ENCODE measurements around the gene ADM2. TPM values are rescaled to one million over a fixed set of nuclear protein-coding genes. Genes with fewer than 3 reads are reported as not detected.

The ADM2 gene
- total RNA-seq, 1 experiment from 2014 or later: 1.4 TPM

DNA sequence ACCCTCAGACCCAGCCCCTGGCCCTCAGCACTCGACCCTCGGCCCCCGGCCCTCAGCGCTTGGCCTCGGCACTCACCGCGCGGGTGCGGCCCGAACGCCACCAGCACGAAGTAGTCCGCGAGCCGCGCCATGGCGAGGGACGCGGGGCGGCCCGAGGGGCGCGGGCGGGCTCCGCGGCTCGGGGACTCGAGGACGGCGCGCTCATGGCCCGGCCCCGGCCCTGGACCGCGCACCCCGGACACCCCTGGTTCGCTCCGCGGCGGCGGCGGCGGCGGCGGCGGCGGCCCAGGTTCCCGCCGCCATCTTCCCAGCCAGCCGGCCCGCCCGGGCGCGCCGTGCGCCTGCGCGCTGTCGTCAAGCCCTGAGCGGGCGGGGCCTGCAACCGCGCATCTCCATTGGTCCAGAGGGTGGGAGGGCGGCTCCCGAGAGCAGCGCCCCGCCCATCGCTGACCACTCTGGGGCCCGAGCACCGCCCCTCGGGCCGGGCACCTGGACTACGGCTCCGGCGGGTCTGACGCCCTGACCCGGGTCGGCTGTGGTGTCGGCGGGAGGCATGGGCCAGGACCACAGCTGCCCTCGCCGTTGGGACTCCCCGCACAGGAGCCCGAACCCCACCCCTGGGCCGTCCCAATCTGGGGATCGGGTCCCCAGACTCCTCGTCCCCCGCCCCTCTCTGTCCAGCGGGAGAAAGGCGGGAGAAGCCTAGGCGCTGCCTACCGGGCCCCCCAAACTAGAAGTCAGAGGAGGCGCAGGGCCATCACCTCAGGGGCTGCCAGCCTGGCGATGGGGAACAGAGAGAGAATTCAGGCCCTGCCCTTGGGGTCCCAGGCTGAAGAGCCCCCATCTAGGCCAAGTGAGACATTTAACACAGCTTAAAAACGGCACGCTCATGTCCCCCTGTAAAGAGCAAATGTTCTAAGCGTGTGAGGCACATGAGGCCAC, 6.4 kb upstream of the ADM2 start, which contains the start of gene SBF1:
TSS of gene SBF1 (minus strand) at position 326 of the 942 bp plus-strand sequence. CDS start at position 131, 195 bp downstream.
- no peaks in the 10 kb centered on the region for H3K9me2 ChIP-seq (replicated peaks; ENCODE audit: insufficient read depth, low read length)
- peak within 1 kb of the TSS; percentile 92 for H3K4me2 ChIP-seq (ENCODE audit: low read depth, low read length, poor library complexity, severe bottlenecking)
- peak; percentile 95 for DNase-seq
- peak within 1 kb of the TSS; percentile 97 for H2AFZ ChIP-seq (ENCODE audit: low read length)
- H3K27ac ChIP-seq (ENCODE audit: low read length): peak within 1 kb of the TSS; percentile 99
- no peaks in the 10 kb centered on the region for H3K27me3 ChIP-seq (ENCODE audit: low read length)
- peaks cover 46% of the 10 kb centered on the region for H3K4me1 ChIP-seq (ENCODE audit: low read length)
- peak within 1 kb of the TSS; percentile 89 for H3K9ac ChIP-seq (ENCODE audit: low read length)
- H3K9me3 ChIP-seq (ENCODE audit: low read length): no peaks in the 10 kb centered on the region
- H3K4me3 ChIP-seq (ENCODE audit: low read length): peak within 1 kb of the TSS; percentile 83
- H3K79me2 ChIP-seq (ENCODE audit: low read length): peaks cover 40% of the 10 kb centered on the region
- H3K36me3 ChIP-seq (ENCODE audit: insufficient read depth, low read length): no peaks in the 10 kb centered on the region
- peaks cover 34% of the 10 kb centered on the region; the same call in 1 of the 2 replicates for H4K20me1 ChIP-seq (ENCODE audit: insufficient read depth, low read depth, low read length)

GRCh38 chr22:50475652-50476002, 5.7 kb upstream of the ADM2 start:
- Histone ChIP-seq H3K27ac (ENCODE audit: low read length) (no peak overlapping the region), H3K79me2 (ENCODE audit: low read length) (peaks cover 37% of the 10 kb centered on the region), H3K4me3 (ENCODE audit: low read length) (peak overlapping the region; percentile 83), H3K9me2 (replicated peaks; ENCODE audit: insufficient read depth, low read length) (no peaks in the 10 kb centered on the region), H3K27me3 (ENCODE audit: low read length) (no peaks in the 10 kb centered on the region), H3K4me2 (ENCODE audit: low read depth, low read length, poor library complexity, severe bottlenecking) (peak overlapping the region; percentile 92), H3K9ac (ENCODE audit: low read length) (peak overlapping the region; percentile 83), H2AFZ (ENCODE audit: low read length) (0 out of 2 replicates have a peak overlapping the region, but pooled peaks have one; percentile 97), H3K36me3 (ENCODE audit: insufficient read depth, low read length) (no peaks in the 10 kb centered on the region), H4K20me1 (ENCODE audit: insufficient read depth, low read depth, low read length) (peaks cover 34% of the 10 kb centered on the region; the same call in 1 of the 2 replicates), H3K9me3 (ENCODE audit: low read length) (no peaks in the 10 kb centered on the region), H3K4me1 (ENCODE audit: low read length) (peaks cover 39% of the 10 kb centered on the region)
- no peak for DNase-seq

DNA sequence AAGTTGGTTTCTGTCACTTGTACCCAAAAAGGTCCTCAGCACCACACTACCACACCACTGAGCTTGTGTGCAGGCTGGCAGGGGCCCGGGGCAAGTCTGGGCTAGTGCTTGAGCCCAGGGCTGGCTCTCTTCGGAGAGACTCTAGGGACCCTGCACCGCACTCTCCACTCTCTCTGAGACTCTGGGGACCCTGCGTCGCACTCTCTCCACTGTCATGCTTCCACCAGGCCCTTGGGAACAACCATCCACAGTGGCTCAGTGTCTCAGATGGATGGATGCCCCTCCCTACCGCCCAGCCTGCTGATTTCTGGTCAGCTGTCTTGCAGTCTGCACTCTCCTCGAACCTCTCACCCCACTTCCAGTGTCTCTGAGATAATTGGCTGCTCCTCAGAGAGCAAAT, 4.5 kb upstream of the ADM2 start:
- DNase-seq: no peak
- Histone ChIP-seq H4K20me1 (ENCODE audit: insufficient read depth, low read depth, low read length) (peaks cover 23% of the 10 kb centered on the region; the same call in 1 of the 2 replicates), H3K4me1 (ENCODE audit: low read length) (peaks cover 27% of the 10 kb centered on the region), H3K4me3 (ENCODE audit: low read length) (no peak overlapping the region), H2AFZ (ENCODE audit: low read length) (no peak overlapping the region), H3K9me2 (replicated peaks; ENCODE audit: insufficient read depth, low read length) (no peaks in the 10 kb centered on the region), H3K9me3 (ENCODE audit: low read length) (no peaks in the 10 kb centered on the region), H3K4me2 (ENCODE audit: low read depth, low read length, poor library complexity, severe bottlenecking) (no peak overlapping the region), H3K9ac (ENCODE audit: low read length) (no peak overlapping the region), H3K27me3 (ENCODE audit: low read length) (no peaks in the 10 kb centered on the region), H3K27ac (ENCODE audit: low read length) (no peak overlapping the region), H3K79me2 (ENCODE audit: low read length) (peaks cover 26% of the 10 kb centered on the region), H3K36me3 (ENCODE audit: insufficient read depth, low read length) (no peaks in the 10 kb centered on the region)

DNA sequence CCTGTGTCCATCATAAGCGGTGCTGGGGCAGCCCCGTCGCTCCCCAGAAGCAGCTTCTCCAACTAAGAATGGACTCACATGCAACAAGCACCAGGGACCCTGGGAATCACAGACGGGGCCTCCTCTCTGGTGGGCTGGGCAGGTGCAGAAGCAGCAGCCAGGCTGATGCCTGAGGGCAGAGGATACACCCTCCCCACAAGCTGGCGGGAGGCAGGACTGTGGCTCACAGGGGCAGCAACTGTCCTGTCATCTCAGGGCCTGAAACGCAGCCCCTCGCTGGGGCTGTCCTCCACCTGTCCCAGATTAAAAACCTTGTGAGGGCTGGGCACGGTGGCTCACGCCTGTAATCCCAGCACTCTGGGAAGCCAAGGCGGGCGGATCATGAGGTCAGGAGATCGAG, 3.4 kb upstream of the ADM2 start:
- H3K4me1 ChIP-seq (ENCODE audit: low read length): peaks cover 19% of the 10 kb centered on the region
- no peaks in the 10 kb centered on the region for H3K9me3 ChIP-seq (ENCODE audit: low read length)
- H3K27me3 ChIP-seq (ENCODE audit: low read length): no peaks in the 10 kb centered on the region
- peaks cover 12% of the 10 kb centered on the region; the same call in 1 of the 2 replicates for H4K20me1 ChIP-seq (ENCODE audit: insufficient read depth, low read depth, low read length)
- H3K36me3 ChIP-seq (ENCODE audit: insufficient read depth, low read length): no peaks in the 10 kb centered on the region
- H3K27ac ChIP-seq (ENCODE audit: low read length): no peak overlapping the region
- H3K4me3 ChIP-seq (ENCODE audit: low read length): no peak overlapping the region
- no peaks in the 10 kb centered on the region for H3K9me2 ChIP-seq (replicated peaks; ENCODE audit: insufficient read depth, low read length)
- no peak overlapping the region for H3K4me2 ChIP-seq (ENCODE audit: low read depth, low read length, poor library complexity, severe bottlenecking)
- H3K9ac ChIP-seq (ENCODE audit: low read length): no peak overlapping the region
- peaks cover 15% of the 10 kb centered on the region for H3K79me2 ChIP-seq (ENCODE audit: low read length)
- H2AFZ ChIP-seq (ENCODE audit: low read length): no peak overlapping the region
- no peak for DNase-seq

- no peak for DNase-seq
- peaks cover 17% of the 10 kb centered on the region for H3K4me1 ChIP-seq (ENCODE audit: low read length)
- no peaks in the 10 kb centered on the region for H3K9me3 ChIP-seq (ENCODE audit: low read length)
- H3K27ac ChIP-seq (ENCODE audit: low read length): no peak overlapping the region
- H3K4me2 ChIP-seq (ENCODE audit: low read depth, low read length, poor library complexity, severe bottlenecking): no peak overlapping the region
- no peaks in the 10 kb centered on the region for H3K27me3 ChIP-seq (ENCODE audit: low read length)
- H4K20me1 ChIP-seq (ENCODE audit: insufficient read depth, low read depth, low read length): no peaks in the 10 kb centered on the region
- H3K36me3 ChIP-seq (ENCODE audit: insufficient read depth, low read length): no peaks in the 10 kb centered on the region
- no peaks in the 10 kb centered on the region for H3K79me2 ChIP-seq (ENCODE audit: low read length)
- H3K9ac ChIP-seq (ENCODE audit: low read length): no peak overlapping the region
- H2AFZ ChIP-seq (ENCODE audit: low read length): no peak overlapping the region
- no peak overlapping the region for H3K4me3 ChIP-seq (ENCODE audit: low read length)
- H3K9me2 ChIP-seq (replicated peaks; ENCODE audit: insufficient read depth, low read length): no peaks in the 10 kb centered on the region
Observed at GRCh38 chr22:50479721-50480120, 1.6 kb upstream of the ADM2 start.

- H3K9me3 ChIP-seq (ENCODE audit: low read length): no peaks in the 10 kb centered on the region
- DNase-seq: no peak
- H3K4me1 ChIP-seq (ENCODE audit: low read length): peaks cover 11% of the 10 kb centered on the region
- no peaks in the 10 kb centered on the region for H3K36me3 ChIP-seq (ENCODE audit: insufficient read depth, low read length)
- no peak overlapping the region for H3K4me2 ChIP-seq (ENCODE audit: low read depth, low read length, poor library complexity, severe bottlenecking)
- no peaks in the 10 kb centered on the region for H3K79me2 ChIP-seq (ENCODE audit: low read length)
- H3K9me2 ChIP-seq (replicated peaks; ENCODE audit: insufficient read depth, low read length): no peaks in the 10 kb centered on the region
- H3K27ac ChIP-seq (ENCODE audit: low read length): no peak overlapping the region
- H3K4me3 ChIP-seq (ENCODE audit: low read length): no peak overlapping the region
- H2AFZ ChIP-seq (ENCODE audit: low read length): no peak overlapping the region
- no peak overlapping the region for H3K9ac ChIP-seq (ENCODE audit: low read length)
- H4K20me1 ChIP-seq (ENCODE audit: insufficient read depth, low read depth, low read length): no peaks in the 10 kb centered on the region
- no peaks in the 10 kb centered on the region for H3K27me3 ChIP-seq (ENCODE audit: low read length)
Observed at GRCh38 chr22:50481045-50481439, 301 bp upstream of the ADM2 start.

DNA sequence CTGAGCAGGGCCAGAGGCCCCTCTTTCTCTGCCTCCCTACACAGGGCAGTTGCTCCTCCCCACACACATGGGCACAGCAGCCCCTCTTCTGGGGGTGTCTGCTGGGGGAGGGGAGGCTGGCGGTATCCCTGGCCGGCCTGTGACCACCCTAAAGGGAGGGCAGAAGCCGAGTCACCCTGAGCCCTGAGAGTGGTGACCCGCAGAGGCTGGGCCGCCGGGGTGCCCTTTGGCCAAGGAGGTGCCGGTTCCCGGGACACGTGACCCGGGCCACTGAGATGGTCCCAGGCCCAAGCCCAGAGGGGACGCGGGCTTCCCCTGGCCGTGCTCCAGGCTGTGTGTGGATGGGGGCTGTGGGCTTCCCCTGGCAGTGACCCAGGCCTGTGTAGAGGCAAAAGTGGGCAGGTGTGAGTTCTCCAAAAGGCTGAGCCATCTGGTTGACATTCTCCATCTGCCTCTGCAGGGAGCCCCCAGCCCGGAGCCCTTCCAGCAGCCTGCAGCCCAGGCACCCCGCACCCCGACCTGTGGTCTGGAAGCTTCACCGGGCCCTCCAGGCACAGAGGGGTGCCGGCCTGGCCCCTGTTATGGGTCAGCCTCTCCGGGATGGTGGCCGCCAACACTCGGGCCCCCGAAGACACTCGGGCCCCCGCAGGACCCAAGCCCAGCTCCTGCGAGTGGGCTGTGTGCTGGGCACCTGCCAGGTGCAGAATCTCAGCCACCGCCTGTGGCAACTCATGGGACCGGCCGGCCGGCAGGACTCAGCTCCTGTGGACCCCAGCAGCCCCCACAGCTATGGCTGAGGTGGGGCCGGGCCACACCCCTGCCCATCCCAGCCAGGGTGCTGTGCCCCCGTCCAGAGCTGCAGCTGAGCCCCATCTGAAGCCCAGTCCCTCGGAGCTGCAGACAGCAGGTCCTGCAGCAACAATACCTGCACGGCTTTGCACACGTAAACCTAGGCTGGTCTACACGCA, 1.0 kb downstream of the ADM2 start:
- Histone ChIP-seq H3K4me2 (ENCODE audit: low read depth, low read length, poor library complexity, severe bottlenecking) (no peak overlapping the region), H3K9ac (ENCODE audit: low read length) (no peak overlapping the region), H3K79me2 (ENCODE audit: low read length) (no peaks in the 10 kb centered on the region), H3K9me3 (ENCODE audit: low read length) (no peaks in the 10 kb centered on the region), H3K27me3 (ENCODE audit: low read length) (no peaks in the 10 kb centered on the region), H2AFZ (ENCODE audit: low read length) (no peak overlapping the region), H3K4me1 (ENCODE audit: low read length) (peaks cover 18% of the 10 kb centered on the region), H4K20me1 (ENCODE audit: insufficient read depth, low read depth, low read length) (no peaks in the 10 kb centered on the region), H3K9me2 (replicated peaks; ENCODE audit: insufficient read depth, low read length) (no peaks in the 10 kb centered on the region), H3K36me3 (ENCODE audit: insufficient read depth, low read length) (no peaks in the 10 kb centered on the region), H3K27ac (ENCODE audit: low read length) (no peak overlapping the region), H3K4me3 (ENCODE audit: low read length) (no peak overlapping the region; the same call in 1 of the 2 replicates)
- no peak for DNase-seq

DNA sequence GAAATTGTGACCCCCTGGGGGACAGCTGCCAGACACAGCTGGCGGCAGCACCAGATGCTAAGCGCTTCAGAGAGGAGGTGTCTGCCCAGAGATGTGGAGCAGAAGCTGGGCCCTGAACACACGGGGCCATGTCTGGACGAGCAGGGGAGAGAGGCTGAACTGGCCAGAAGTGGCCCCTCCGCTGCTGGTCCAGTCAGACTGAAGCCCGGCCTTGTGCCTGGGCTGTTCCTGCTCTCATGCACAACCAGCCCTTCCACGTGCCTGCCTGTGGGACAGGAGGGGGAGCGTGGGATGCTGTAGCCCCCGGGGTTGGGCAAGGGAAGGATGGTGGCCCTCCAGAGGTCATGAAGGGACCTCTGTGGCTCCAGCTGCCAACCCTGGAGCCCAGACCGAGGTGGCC, 1.8 kb downstream of the ADM2 start:
- H3K36me3 ChIP-seq (ENCODE audit: insufficient read depth, low read length): no peaks in the 10 kb centered on the region
- H2AFZ ChIP-seq (ENCODE audit: low read length): no peak overlapping the region
- H3K9me3 ChIP-seq (ENCODE audit: low read length): no peaks in the 10 kb centered on the region
- H3K79me2 ChIP-seq (ENCODE audit: low read length): no peaks in the 10 kb centered on the region
- H3K4me2 ChIP-seq (ENCODE audit: low read depth, low read length, poor library complexity, severe bottlenecking): no peak overlapping the region
- no peak overlapping the region for H3K4me3 ChIP-seq (ENCODE audit: low read length)
- H3K4me1 ChIP-seq (ENCODE audit: low read length): peaks cover 20% of the 10 kb centered on the region
- no peaks in the 10 kb centered on the region for H3K27me3 ChIP-seq (ENCODE audit: low read length)
- H3K9ac ChIP-seq (ENCODE audit: low read length): no peak overlapping the region
- H3K27ac ChIP-seq (ENCODE audit: low read length): no peak overlapping the region
- H4K20me1 ChIP-seq (ENCODE audit: insufficient read depth, low read depth, low read length): no peaks in the 10 kb centered on the region
- no peaks in the 10 kb centered on the region for H3K9me2 ChIP-seq (replicated peaks; ENCODE audit: insufficient read depth, low read length)
- DNase-seq: no peak

Data from Karpas-422 (cell line).